Loucy (cell line): Measurements from ENCODE around the gene NUP62.

Source experiments
- CTCF ChIP-seq: fragments of 200-600 bp; sonication (generic); conservative IDR thresholded peaks from 2 replicates; pipeline ENCODE4 v1.5.1; 2014; ENCODE audit warnings: mild to moderate bottlenecking, antibody characterized with exemption, low read length
- EZH2phosphoT487 ChIP-seq: fragments of 200-600 bp; IDR thresholded peaks from 2 replicates; pipeline ENCODE4 v1.6.1; 2018; ENCODE audit warnings: antibody characterized with exemption, mild to moderate bottlenecking, moderate library complexity, borderline replicate concordance

- no peak for TF ChIP-seq CTCF
- TF ChIP-seq EZH2phosphoT487: no peak
Observed at GRCh38 chr19:49875177-49875576, 54.1 kb downstream of the NUP62 start.
